Ureter (tissue), 1 donor: ENCODE measurements around the gene SLC25A27. TPM values are rescaled to one million over a fixed set of nuclear protein-coding genes. Genes with fewer than 3 reads are reported as not detected.

ENCODE experiments used
- DNase-seq: peaks from one replicate; pipeline ENCODE4 v3.0.0-alpha.2; 2020; ENCODE audit warnings: low spot score
- total RNA-seq: library from RNA; stranded (reverse); gene quantifications from one replicate; pipeline ENCODE4 v1.2.4, GENCODE V29; 2023
- donor health status: DM: yes; HTN: yes; CAD: no.

The SLC25A27 gene
- total RNA-seq, 1 donor from 2014 or later, result 25.1 TPM

DNA sequence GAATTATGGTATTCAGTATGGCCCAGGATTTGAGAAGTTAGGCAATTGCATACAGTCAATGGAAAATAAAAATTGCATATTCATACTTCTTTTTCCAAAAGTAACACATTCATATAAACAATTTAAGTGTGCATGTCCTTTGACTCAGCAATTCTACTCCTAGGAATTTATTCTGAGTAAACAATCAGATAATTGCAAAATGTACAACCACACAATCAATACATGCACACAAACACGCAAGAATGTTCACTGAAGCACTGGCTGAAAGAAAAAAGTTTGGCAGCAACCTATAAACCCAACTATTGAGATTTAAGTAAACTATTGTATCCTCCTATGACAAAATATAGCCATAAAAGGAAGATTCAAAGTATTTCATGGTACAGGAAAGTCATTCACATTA, 1.8 kb upstream of the SLC25A27 start:
- no peak for DNase-seq

DNA sequence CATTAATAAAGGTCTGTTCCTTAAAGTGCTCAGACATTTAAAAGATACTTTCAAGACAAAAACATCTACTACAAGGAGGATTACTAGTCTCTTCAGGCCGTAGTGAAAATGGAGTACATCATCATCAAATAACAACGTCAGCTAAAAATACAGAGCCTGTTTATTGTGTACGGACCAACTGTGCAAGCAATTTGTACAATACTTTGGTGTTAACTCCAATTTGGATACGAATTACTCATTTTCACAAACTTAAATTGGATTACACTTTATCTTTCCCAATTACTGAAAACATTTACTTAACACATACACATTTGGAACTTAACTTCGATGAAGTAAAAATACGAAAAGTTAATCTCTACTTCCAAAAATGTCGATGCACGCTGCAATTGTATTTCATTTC, 959 bp upstream of the SLC25A27 start:
- DNase-seq, result no peak

DNA sequence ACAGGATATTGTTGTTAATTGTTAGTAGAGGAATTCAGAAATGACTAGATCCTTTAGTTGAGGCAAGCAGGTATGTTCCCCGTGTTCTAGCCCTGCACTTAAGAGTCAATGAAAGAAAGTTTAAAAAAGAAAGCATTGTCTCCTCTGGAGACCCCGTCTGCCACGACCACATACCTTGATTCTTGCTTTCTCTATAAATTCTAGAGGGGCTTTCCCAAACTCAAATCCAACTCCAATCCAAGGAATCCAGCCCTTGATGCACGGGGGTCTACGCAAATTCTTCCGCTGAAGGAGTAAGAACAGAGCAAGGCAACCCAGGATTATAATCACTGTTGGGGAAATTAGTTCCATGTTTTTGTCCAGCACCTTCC, 558 bp upstream of the SLC25A27 start:
- no peak for DNase-seq

DNA sequence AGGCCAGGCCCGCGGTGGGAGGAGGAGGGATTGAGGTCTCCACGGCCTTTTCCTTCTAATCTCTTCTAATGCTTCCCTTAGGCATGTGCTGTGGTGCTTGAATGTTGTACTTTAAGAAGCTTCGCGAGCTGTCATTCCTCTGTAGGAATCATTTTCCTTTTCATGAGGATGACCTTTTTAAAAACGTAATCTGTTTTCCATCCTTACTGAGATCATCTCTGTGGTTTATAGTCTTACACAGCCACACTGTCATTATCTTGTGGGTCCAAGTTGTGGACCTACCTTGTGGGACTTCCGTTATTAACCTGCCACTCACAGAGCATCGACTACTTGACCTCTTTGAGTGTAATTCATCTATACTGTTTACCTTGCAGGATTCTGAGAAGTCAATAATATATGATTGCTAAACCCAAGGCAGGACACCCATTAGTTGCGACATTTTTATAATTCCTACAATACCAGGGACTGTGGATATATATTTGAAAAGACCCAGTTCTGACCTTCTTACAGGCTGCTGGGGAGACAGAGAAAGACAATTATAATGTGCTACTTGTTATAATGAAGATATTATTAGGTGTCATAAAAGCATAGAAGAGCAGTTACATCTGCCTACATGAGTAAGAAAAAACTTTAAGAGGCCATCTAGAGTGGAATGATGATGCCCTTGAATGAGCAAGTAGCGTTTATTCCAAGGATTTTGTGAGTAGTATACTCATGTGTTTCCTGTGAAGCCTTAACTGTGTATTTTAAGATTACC, 842 bp downstream of the SLC25A27 start:
- no peak for DNase-seq

DNA sequence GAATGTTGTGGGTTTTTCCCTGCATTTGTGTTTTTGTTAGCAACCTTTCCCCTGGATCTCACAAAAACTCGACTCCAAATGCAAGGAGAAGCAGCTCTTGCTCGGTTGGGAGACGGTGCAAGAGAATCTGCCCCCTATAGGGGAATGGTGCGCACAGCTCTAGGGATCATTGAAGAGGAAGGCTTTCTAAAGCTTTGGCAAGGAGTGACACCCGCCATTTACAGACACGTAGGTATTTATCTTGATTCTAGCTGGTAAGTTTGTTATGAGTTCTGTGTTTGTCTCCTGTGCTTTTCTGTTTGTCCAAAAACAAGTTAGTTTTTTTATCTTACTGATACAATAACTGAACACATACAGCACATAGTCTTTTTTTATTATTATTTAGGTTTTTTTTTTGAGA, 3.0 kb downstream of the SLC25A27 start:
- DNase-seq, result no peak

DNA sequence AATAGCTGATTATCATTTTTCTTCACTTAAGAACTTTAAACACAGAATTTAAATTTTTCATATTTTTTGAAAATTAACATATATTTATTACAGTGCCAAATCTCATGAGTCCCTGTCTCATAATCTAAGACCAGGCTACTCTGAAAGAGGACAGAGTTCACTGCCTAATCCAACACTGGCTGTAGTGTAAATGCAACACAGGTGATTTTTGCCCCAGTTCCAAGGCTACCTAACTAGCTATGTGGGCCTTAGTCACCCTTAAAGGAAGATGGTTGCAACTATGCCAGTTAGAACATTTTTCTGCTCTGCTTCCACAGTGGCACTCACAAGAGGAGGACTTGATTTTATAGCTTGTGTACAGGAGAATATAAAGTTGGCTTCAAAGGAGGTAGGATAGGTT, 4.9 kb downstream of the SLC25A27 start:
- DNase-seq, result no peak

DNA sequence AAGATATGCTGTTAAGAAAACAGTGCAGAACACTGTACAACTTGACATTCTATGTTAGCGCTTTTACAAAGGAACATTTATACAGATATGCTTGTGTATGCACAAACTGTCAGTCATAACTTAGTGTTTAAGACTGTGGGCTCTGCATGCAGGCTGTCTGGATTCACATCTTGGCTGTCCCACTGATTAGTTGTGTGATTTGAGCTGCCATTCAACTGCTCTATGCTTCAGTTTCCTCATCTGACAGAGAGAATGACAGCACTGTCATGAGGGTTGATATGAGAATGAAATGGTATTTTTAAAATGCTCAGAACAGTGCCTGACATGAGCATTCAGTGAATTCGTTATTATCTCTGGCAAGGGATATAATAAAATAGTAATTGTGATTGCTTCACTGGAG, 8.7 kb downstream of the SLC25A27 start:
- DNase-seq, result no peak

DNA sequence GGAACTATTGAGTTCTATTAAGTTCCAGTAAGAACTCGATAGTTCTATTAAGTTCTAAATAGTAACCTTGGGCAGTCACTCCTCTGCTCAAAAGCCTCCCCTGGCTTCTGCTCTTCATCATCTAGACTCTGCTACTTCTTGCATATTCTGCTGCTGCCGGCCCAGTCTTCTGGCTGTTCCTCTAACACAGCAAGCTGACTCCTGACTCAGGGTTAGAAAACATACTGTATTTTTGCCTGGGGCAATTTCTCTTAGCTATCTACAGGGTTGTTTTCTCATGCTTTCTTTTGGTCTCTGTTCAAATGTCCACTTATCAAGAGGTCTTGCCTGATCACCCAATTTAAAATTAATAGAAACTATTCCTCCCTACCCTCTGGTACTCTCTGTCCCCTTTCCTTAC, 14.6 kb downstream of the SLC25A27 start:
- DNase-seq, result no peak

DNA sequence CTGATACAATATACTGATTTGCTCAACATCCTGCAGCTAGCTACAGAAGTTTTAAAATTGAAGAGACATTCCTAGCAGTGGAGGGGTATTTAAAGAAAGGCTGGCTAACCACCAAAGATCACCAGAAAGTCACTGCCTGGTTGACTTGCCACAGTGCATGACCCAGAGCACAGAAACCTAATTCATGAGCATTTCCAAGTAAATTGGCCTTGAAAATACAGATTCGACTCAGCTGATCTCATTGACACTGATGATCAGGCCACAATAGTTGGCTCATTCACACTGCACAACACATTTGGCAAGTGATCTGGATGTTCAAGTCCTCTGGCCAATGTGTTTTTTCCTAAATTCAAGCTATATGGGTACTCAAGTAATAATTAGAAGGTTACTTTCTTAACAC, 21.6 kb downstream of the SLC25A27 start:
- no peak for DNase-seq

DNA sequence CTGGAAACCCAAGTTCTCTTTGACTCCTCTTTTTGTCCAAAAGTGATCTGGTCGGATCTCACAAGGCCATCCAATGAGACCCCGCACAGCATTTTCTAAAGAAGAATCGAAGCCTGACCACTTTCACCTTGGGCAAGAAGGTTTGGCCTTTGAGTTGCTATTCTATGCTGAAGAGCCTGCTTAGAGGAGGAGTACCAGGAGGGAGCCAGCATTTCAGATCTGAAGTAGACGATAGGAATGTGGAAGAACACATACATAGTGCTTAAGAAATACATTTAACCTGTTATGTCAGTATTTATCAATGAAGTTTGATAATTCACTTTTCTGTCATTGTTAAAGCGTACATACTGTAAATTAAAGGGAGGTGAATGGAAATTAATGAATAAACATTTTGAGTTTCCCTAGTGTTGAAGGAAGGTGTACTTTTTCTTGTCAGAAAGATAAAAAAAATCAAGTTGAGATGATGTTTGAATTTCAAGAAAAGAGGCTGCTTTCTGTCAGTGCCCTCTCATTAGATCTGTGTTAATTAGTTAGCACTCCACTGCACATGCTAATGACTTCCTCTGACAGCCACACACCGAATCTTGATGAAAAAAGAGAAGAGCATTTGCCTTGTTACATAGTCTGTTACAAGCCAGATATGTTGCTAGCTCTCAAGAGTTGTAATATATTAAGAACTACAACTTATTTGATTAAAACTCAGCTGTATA, 24.0 kb downstream of the SLC25A27 start:
- DNase-seq, result no peak

DNA sequence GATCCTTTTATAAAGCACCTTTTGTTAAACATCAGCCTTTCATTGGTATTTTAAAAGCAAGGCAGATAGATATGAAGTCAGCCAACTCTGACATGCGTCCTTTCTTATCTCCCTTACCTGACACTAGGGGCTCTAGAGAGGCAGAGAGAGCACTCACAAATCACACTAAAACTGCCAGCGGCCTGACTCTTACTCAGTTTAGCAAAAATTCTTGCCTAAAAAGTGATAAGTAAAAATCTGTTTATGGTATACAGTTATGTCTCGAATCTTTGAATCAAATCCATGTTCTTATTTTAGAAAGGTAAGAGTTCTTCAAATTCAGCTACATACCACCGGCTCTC, 24.5 kb downstream of the SLC25A27 start:
- no peak for DNase-seq

DNA sequence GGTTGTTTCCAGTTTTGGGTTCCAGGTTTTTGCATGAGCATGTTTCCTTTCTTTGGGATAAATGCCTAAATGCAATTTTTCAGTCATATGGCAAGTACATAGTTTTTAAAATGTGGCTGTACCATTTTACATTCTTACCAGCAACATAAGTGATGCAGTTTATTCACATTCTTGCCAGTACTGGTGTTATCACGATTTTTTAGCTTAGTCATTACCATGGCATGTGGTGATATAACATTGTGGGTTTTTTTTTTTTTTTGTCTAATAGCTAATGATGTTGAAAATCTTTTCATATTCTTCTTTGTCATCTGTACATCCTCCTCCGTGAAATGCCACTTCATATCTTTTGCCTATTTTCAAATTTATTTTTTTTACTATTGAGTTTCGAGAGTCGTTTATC, 32.0 kb downstream of the SLC25A27 start:
- no peak for DNase-seq

DNA sequence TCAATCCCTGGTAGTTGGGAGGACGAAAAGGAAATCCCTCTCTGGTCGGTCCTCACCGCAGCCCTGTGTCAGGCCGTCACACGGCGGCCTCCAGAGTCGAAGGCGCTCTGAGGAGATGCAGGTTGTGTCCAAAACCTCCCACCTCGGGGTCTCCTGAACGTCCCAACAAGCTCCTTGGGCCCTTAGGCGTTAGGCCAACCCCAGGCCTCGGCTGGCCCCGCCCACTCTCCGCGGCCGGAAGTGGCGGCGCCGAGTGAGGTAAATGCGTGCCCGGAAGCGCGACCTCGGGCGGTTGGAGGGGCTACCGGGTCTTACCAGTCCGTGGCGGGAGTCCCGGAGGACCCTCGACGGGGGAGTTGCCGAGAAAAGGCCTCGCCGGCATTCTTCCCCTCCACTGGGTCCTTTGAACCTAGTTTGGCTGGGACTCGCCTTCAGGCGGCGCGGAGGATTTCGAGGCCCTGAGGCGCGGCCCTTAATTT, 34.9 kb downstream of the SLC25A27 start, which contains the start of gene TDRD6:
TDRD6 (plus strand) TSS at position 267 of the 479 bp plus-strand sequence. CDS start 244 bp downstream, outside the sequence.
- no peak for DNase-seq

DNA sequence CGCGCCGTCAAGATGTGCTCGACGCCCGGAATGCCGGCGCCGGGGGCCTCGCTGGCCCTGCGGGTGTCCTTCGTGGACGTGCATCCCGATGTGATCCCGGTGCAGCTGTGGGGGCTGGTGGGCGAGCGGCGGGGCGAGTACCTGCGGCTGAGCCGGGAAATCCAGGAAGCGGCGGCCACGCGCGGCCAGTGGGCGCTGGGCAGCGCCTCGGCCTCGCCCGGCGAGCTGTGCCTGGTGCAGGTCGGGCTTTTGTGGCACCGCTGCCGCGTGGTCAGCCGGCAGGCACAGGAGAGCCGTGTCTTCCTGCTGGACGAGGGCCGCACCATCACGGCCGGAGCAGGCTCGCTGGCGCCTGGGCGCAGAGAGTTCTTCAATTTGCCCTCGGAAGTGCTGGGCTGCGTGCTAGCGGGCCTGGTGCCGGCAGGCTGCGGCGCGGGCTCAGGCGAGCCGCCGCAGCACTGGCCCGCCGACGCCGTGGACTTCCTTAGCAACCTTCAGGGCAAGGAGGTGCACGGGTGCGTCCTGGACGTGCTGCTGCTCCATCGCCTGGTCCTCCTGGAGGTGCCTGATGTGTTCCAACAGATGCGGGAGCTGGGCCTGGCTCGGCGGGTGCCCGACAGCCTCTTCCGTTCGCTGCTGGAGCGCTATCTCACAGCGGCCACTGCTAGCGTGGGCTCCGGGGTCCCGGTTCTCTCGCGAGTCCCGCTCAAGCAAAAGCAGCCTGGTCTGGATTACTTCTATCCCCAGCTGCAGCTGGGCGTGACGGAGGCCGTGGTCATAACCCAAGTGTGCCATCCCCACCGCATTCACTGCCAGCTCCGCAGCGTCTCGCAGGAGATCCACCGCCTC, 35.6 kb downstream of the SLC25A27 start:
- DNase-seq, result no peak

DNA sequence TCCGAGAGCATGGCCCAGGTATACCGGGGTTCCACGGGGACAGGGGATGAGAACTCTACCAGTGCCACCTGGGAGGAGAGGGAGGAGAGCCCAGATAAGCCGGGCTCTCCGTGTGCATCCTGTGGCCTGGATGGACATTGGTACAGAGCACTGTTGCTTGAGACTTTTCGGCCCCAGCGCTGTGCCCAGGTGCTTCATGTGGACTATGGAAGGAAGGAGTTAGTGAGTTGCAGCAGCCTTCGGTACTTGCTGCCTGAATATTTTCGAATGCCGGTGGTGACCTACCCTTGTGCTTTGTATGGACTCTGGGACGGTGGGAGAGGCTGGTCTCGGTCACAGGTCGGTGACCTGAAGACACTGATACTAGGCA, 36.2 kb downstream of the SLC25A27 start:
- DNase-seq, result no peak

DNA sequence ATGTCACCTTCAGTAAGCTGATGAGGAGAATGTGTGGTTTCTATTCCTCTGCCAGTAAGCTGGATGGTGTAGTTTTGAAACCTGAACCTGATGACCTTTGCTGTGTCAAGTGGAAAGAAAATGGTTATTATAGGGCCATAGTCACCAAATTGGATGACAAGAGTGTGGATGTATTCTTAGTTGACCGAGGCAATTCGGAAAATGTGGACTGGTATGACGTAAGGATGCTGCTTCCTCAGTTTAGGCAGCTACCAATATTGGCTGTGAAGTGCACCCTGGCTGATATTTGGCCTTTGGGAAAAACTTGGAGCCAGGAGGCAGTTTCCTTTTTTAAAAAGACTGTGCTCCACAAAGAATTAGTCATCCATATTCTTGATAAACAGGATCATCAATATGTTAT, 36.9 kb downstream of the SLC25A27 start:
- DNase-seq, result no peak

DNA sequence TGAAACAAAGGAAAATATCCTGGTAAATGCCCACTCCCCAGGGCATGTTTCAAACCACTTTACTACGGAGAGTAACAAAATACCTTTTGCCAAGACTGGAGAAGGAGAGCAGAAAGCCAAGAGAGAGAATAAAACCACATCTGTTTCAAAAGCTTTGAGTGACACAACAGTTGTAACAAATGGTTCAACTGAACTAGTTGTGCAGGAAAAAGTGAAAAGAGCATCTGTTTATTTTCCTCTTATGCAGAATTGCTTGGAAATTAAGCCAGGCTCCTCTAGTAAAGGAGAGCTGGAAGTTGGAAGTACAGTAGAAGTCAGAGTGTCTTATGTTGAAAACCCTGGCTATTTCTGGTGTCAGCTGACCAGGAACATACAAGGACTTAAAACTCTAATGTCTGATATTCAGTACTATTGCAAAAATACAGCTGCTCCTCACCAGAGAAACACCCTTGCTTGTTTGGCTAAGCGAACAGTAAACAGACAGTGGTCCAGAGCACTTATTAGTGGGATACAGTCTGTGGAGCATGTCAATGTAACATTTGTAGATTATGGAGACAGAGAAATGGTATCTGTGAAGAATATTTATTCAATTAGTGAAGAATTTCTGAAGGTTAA, 37.5 kb downstream of the SLC25A27 start:
- no peak for DNase-seq

DNA sequence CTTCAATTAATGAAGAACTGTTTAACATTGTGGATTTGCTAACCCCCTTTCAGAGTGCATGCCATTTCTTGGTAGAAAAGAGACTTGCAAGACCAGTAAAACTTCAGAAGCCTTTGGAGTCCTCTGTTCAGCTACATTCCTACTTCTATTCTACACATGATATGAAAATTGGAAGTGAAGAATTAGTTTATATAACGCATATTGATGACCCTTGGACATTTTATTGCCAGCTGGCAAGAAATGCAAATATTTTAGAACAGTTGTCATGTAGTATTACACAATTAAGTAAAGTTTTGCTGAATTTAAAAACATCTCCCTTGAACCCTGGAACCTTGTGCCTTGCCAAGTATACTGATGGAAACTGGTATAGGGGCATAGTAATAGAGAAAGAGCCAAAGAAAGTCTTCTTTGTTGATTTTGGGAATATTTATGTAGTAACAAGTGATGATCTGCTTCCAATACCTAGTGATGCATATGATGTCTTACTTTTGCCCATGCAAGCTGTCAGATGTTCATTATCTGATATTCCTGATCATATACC, 38.2 kb downstream of the SLC25A27 start:
- DNase-seq, result no peak

DNA sequence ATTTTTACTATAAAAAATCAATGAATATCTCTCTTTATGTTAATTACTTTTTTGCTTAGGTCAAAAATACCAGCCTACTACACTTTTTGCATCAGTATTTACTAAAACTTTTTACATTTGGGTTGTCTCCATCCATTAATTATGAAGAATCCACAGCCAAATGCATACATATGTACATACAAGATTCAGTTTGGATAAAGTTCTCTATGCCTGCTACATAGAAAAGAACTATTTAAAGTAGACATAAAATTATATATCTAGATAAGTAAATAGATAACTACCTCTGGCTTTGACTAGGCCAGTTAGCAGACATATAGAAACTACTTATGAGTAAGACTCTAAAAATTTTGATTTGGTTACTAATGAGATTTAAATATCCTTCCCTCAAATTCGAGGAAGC, 47.2 kb downstream of the SLC25A27 start:
- DNase-seq, result no peak

DNA sequence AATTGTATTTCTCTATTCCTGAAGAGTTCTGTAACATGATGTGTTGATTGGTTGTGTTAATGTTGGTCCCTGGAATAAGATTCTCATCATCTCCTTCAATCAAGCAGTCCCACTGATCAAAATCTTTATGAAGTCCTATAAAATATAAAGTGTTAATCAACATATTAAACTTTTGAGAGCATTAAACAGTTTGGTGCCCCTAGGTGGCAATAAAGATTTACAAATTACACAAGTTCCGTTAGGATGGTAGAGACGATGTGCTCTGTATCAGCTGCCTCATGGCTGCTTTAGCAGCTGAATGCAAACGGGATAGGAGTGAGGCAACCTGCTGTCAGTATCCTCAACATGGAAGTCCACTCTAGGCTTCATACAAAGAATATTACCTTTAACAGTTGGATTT, 51.8 kb downstream of the SLC25A27 start:
- no peak for DNase-seq

DNA sequence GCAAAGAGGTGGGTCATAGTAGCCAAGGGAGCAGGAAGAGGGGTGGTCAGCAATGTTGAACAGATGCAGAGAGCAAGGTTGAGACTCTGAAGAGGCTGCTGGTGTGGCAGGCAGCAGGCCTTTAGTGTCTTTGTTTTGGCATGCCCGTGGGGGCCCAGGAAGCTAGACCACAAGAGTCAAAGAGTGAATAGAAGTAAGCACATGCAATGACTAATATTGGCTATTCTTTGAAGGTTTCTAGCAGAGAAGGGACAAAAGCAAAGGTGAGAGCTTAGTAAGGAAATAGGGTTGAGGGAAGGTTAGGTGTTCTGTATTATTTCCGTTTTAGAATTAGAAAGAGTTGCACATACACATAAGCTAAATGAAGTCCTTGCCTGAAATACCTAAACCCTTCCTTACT, 53.7 kb downstream of the SLC25A27 start:
- no peak for DNase-seq

DNA sequence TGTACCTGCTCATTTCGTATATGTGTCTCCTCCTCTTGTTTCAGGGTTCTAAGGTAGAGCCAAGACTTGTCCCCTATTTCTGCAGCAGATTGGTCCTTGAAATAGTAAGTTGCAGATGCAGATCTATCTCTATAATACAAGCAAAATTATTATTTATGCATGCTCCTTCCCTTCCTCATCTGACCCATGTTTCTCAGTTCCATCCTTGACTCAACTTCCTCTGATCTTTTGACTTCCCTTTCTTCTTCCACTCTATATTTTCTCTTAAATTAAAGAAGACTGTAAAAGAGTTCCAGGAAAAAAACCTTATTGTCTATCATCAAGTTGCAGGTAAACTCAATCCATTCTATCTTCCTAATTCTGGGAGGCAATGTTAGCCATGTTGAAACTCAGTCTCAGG, 58.7 kb downstream of the SLC25A27 start:
- DNase-seq, result no peak
